Measurements from ENCODE around the gene CDKL4.
"Not testable (repeated sequence)": the region's sequence is repeated elsewhere in the genome, so short reads cannot be mapped to it uniquely, and the experiment has no call there.

CDKL4 gene

DNA sequence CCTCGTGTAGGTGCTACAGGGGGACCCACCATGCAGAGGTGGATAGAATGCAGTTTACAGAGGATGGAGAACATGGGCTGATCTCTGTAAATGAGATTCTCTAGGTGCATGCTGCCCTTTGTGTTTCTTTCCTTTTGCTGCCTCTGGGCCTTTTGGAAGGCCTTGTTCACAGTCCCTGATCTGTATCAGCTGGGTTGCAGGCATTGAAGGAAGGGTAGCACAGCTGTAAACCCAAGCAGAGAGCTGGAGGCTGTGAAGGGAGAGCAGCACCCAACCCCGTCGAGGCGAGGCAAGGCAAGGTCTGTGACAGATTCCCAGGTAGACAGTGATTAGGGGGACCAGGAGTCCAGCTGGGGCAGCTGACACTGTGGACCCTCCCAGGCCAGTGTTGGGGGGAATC lies 66.8 kb downstream of the CDKL4 start:
- H3K4me3 ChIP-seq (ENCODE audit: low read length): no peak overlapping the region
- no peak for TF ChIP-seq ZNF274 (IDR thresholded peaks at IDR 0.05; ENCODE audit: low read depth, low read length)

DNA sequence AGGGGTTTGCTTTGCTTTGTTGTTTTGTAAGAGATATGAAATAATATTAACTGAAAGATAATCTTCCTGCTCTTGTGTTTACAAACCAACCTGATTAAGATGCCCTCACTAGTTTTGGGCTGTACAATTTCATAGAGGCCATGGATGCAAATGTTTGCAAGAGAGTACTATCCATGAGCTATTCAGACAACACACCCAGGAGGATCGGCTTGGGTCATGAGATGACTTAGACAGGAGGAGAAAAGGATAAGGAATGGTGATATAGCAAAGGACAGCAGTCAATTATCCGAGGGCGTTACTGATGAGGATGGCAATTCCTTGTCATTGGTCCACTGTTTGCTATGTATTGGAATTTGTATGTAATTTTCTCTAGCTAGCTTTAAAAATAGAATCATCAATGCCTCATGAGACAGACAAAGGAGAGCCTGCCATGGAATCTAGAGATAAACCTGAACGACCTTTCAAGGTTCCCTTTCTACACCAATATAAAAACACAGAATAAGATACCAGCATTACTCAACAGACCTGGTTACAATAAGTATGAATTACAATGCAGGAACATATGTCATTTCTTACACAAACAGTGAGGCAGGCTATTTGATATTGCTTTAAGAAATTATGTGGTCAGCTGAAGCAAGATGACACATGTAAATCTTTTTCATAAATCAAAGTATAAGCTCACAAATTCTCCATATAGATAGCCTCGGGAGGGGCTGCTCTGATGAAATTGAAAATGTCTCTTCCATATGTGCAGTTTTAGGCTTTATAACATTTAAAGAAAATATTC lies 68.6 kb downstream of the CDKL4 start:
- TF ChIP-seq ZNF274 (IDR thresholded peaks at IDR 0.05; ENCODE audit: low read depth, low read length): no peak
- H3K4me3 ChIP-seq (ENCODE audit: low read length): no peak overlapping the region

DNA sequence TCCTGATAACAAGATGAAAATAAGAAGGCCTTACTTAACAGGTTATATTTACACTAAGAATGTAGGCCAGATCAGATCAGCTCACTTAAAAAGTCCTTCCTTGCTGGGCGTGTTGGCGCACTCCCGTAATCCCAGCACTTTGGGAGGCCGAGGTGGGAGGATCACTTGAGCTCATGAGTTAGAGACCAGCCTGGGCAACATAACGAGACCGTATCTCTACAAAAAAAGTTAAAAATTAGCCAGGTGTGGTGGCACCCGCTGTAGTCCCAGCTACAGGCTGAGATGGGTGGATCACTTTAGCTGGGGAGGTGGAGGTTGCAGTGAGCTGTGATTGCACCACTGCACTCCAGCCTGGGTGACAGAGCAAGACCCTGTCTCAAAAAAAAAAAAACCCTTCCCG lies 69.7 kb downstream of the CDKL4 start:
- H3K4me3 ChIP-seq (ENCODE audit: low read length): no peak overlapping the region
- no peak for TF ChIP-seq ZNF274 (IDR thresholded peaks at IDR 0.05; ENCODE audit: low read depth, low read length)

DNA sequence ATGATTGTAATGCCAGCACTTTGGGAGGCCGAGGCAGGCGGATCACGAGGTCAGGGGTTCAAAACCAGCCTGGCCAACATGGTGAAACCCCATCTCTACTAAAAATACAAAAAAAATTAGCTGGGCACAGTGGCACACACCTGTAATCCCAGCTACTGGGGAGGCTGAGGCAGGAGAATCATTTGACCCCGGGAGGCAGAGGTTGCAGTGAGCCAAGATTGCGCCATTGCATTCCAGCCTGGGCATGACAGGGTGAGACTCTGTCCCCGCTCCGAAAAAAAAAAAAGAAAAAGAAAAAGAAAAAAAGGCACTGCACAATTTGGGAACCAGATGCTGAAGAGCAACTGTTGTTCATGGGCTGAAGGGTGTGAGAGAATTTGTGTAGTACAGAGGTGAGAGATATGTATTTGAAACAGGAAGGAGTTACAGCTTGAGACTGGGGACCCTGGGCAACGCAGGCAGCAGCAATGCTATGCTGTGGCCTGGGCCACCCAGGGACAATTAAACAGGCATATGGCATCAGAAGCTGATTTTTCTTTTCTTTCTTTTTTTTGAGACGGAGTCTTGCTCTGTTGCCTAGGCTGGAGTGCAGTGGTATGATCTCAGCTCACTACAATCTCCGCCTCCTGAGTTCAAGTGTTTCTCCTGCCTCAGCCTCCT lies 71.6 kb downstream of the CDKL4 start:
- not testable (repeated sequence) for H3K4me3 ChIP-seq (ENCODE audit: low read length)

DNA sequence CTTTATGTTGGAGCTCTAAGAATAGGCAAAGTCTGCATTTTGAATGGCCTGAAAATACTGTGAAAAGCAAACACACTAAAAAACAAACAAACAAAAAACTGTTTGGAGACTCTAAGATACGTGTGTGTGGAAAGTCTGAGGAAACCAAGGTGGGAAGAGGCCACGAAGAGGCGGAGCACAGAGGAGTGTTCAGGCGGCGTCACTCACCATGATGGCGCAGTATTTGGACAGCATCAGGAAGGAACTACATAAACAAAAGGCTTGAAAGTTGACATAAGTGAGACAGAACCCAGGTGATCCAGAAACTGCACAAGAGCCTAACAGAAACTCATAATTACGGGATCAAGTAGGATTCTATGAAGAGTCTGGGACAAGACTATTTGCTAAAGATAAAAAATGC lies 72.1 kb downstream of the CDKL4 start:
- TF ChIP-seq ZNF274 (IDR thresholded peaks at IDR 0.05; ENCODE audit: low read depth, low read length): no peak
- H3K4me3 ChIP-seq (ENCODE audit: low read length): no peak overlapping the region

DNA sequence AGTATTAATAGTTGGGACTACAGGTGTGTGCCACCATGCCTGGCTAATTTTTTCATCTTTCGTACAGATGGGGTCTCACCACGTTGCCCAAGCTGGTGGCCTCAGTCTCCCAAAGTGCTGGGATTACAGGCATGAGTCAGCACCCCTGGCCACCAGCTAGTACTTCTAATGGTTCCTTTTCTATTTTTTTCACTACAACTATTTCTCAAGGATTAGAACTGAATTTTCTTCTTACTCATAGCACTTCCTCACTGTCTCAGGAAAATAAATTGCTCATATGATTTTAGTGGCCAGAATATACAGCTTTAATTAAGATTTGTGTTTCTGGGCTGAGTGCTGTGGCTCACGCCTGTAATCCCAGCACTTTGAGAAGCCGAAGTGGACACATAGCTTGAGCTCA lies 79.7 kb downstream of the CDKL4 start:
- TF ChIP-seq ZNF274 (IDR thresholded peaks at IDR 0.05; ENCODE audit: low read depth, low read length): no peak
- H3K4me3 ChIP-seq (ENCODE audit: low read length): no peak overlapping the region

DNA sequence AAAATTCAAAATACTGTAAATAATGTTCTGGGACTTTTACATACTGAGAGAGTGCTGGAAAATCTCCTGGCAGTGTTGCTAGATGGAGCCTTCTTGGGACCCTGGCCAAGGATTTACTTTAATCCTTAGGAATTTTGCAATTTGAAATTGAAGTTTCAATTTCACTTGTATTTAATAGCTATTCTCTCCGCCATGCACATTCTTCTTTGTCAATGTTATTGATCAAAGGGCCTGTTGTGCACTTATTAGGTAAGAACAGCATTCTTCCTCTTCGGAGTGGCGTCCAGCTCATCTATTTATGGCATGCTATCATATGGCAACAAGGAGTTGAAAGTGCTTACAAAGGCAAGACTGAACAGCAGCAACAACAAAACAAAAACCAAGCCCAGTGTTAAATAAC lies 82.8 kb downstream of the CDKL4 start:
- TF ChIP-seq ZNF274 (IDR thresholded peaks at IDR 0.05; ENCODE audit: low read depth, low read length): no peak
- H3K4me3 ChIP-seq (ENCODE audit: low read length): no peak overlapping the region

DNA sequence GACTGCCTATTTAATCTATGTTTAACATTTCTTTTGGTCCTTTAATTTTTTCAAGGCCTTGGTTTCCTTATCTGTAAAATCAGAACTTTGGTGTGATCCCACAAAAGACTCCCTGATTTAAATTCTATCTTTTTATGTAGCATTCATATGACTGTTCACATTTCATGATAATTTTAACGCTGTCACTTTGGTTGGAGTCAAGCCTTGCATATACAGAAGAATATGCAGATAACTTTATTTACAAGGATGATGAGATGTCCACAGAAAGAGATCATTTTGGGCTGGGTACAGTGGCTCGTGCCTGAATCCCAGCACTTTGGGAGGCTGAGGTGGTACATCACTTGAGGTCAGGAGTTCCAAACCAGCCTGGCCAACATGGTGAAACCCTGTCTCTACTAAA lies 84.5 kb downstream of the CDKL4 start:
- TF ChIP-seq ZNF274 (IDR thresholded peaks at IDR 0.05; ENCODE audit: low read depth, low read length): no peak
- no peak overlapping the region for H3K4me3 ChIP-seq (ENCODE audit: low read length)

DNA sequence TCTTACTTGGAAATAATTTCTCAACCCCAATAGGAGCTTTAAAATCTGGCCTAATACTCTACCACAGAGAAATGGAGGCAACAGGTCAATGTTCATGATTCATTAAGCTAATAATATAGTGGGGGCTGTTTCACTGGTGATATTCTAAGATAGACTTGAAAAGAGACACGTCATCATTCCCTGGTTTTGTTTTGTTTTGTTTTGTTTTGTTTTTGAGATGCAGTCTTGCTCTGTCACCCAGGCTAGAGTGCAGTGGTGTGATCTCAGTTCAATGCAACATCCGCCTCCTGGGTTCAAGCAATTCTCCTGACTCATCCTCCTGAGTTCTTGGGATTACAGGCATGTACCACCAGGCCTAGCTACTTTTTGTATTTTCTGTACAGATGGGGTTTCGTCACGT lies 85.4 kb downstream of the CDKL4 start:
- no peak for TF ChIP-seq ZNF274 (IDR thresholded peaks at IDR 0.05; ENCODE audit: low read depth, low read length)
- no peak overlapping the region for H3K4me3 ChIP-seq (ENCODE audit: low read length)

DNA sequence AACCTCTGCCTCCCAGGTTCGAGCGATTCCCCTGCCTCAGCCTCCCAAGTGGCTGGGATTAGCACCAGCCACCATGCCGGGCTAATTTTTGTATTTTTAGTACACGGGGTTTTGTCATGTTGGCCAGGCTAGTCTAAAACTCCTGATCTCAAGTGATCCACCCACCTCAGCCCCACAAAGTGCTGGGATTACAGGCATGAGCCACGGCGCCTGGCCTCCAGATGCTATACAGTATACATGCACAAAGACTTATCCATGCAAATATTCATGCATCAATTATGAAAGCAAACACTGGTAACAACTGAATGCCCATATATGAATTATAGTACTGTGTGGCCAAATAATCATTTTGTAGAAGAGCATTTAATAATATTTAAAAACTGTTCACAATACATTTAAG lies 86.9 kb downstream of the CDKL4 start:
- no peak overlapping the region for H3K4me3 ChIP-seq (ENCODE audit: low read length)
- no peak for TF ChIP-seq ZNF274 (IDR thresholded peaks at IDR 0.05; ENCODE audit: low read depth, low read length)

DNA sequence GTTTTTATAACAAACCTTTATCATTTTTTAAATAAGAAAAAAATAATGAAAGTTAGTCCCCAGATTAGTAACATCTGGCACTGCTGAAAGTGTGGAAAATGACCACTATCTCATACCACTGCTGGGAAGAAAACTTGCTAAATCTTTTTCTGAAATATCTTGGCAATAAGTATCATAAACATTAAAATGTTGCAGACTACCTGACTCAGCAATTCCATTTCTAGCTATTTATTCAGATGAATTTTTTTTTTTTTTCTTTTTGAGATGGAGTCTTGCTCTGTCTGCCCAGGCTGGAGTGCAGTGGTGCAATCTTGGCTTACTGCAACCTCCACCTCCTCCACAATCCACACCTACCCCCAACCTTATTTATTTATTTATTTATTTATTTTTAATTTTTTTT lies 87.7 kb downstream of the CDKL4 start:
- H3K4me3 ChIP-seq (ENCODE audit: low read length): no peak overlapping the region
- no peak for TF ChIP-seq ZNF274 (IDR thresholded peaks at IDR 0.05; ENCODE audit: low read depth, low read length)

DNA sequence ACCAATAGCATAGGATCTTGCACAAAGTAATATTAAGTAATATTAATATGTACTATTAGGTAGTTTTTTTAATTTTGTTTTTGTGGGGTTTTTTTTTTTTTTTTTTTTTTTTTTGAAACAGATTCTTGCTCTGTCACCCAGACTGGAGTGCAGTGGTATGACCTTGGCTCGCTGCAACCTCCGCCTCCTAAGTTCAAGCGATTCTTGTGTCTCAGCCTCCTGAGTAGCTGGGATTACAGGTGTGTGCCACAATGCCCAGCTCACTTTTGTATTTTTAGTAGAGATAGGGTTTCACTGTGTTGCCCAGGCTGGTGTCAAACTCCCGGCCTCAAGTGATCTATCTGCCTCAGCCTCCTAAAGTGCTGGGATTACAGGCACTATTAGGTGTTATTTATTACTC lies 88.2 kb downstream of the CDKL4 start:
- not testable (repeated sequence) for H3K4me3 ChIP-seq (ENCODE audit: low read length)

DNA sequence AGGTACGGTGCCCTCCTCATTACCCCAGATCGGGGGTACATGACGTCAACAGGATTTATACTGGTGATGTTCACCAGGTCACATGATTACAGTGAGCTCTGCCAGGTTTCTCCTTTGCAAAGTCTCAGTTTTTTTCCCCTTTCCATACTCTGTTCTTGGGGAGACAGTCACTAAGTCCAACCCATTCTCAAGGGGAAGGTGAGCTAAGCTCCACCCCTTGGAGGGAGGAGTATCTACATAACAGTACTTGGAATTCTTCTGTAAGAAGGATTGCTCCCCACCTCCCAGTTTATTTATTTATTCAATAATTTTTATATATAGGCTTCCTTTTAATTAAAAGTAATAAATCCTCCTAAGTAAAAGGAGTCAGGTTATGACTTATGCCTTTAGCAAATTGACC lies 88.8 kb downstream of the CDKL4 start:
- H3K4me3 ChIP-seq (ENCODE audit: low read length): no peak overlapping the region
- no peak for TF ChIP-seq ZNF274 (IDR thresholded peaks at IDR 0.05; ENCODE audit: low read depth, low read length)

DNA sequence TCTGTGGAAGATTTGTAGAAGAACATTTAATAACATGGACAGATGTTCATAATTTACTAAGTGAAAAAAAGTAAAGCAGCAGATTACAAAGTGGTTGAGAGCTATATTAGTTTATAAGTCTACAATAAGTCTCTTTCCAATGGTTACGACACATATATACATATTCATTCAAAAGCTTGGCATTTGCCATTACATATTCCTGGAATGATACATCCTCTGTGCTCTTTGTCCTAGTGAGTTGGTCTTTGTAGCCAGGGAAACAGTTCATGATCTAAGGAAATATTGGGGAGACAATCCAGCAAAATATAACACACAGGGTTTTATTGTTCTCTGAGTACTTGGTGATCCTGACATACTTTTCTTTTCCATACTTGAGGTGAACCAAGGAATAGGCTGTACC lies 90.5 kb downstream of the CDKL4 start:
- no peak for TF ChIP-seq ZNF274 (IDR thresholded peaks at IDR 0.05; ENCODE audit: low read depth, low read length)
- no peak overlapping the region for H3K4me3 ChIP-seq (ENCODE audit: low read length)

DNA sequence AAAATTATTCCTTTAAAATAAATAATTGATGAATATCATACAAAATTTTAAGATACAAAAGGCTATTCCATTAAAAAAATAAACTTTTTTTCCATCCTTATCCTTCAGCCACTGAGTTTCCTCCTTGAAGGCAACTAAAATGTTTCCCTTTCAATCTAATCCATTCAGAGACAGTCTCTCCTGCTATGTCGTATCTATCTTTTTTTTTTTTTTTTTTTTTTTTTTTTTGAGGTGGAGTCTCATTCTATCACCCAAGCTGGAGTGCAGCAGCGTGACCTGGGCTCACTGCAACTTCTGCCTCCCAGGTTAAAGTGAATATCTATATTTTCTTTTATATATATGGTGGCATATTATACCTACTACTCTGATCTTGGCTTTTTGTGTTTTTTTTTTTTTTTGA lies 91.3 kb downstream of the CDKL4 start:
- TF ChIP-seq ZNF274 (IDR thresholded peaks at IDR 0.05; ENCODE audit: low read depth, low read length): no peak
- H3K4me3 ChIP-seq (ENCODE audit: low read length): no peak overlapping the region
